ENCODE measurements around the gene CHRD. TPM values are rescaled to one million over a fixed set of nuclear protein-coding genes. Genes with fewer than 3 reads are reported as not detected.

The CHRD gene
- total RNA-seq, 2 experiments from 2014 or later: 0.22 TPM; not detected in 1

GRCh38 chr3:184372911-184373310, 6.9 kb upstream of the CHRD start:
- DNase-seq (no peak), ATAC-seq (ENCODE audit: poor library complexity) (no peak)
- Mint-ChIP-seq H3K4me3 (no peak overlapping the region), H3K27ac (no peak overlapping the region), H3K9me3 (no peaks in the 10 kb centered on the region), H3K27me3 (peaks cover 21% of the 10 kb centered on the region), H3K4me1 (ENCODE audit: low read depth) (peaks cover 6% of the 10 kb centered on the region), H3K36me3 (ENCODE audit: low read depth) (peaks cover 12% of the 10 kb centered on the region)
- peaks cover 2 to 20% of the 10 kb centered on the region in 2 experiments for H3K27me3 ChIP-seq (ENCODE audit: control insufficient read depth in 1 of 2, insufficient read depth in 2 of 2, low read length in 2 of 2)
- peaks cover 17% of the 10 kb centered on the region for H3K36me3 ChIP-seq (ENCODE audit: insufficient read depth, low read length)
- no peak for TF ChIP-seq CTCF (IDR thresholded peaks at IDR 0.05)
- H3K4me3 ChIP-seq (ENCODE audit: low read length): no peak overlapping the region
- POLR2A ChIA-PET: interaction anchor here (1.0 kb wide), 1 partner anchor 11 kb away, joined by 3 read pairs; no protein-coding TSS in a partner anchor
- CTCF ChIA-PET: interaction anchor here (1.9 kb wide), 1 partner anchor 142 kb away, joined by 14 read pairs; no protein-coding TSS in a partner anchor
- H3K27ac ChIP-seq (ENCODE audit: low read depth in 1 of 2, low read length in 2 of 2): no peak overlapping the region
- H3K9me3 ChIP-seq (ENCODE audit: control insufficient read depth in 1 of 2, insufficient read depth in 1 of 2, low read length in 2 of 2): no peaks in the 10 kb centered on the region
- intact Hi-C loops (cut with DNase I, micrococcal nuclease): loop anchor here in 1 of 2 experiments (2.0 to 5.0 kb wide), 2 partner anchors 139 to 168 kb away; no protein-coding TSS in a partner anchor
- peaks cover 5% of the 10 kb centered on the region for H3K4me1 ChIP-seq (ENCODE audit: insufficient read depth, low read length)

GRCh38 chr3:184373422-184373821, 6.4 kb upstream of the CHRD start:
- H3K4me1 ChIP-seq (ENCODE audit: insufficient read depth, low read length): peaks cover 5% of the 10 kb centered on the region
- intact Hi-C loops (cut with DNase I, micrococcal nuclease): loop anchor here in 1 of 2 experiments (2.0 to 5.0 kb wide), 2 partner anchors 139 to 167 kb away; no protein-coding TSS in a partner anchor

GRCh38 chr3:184375747-184376461, 4.0 kb upstream of the CHRD start:
- POLR2A ChIA-PET: no interaction called here
- H3K36me3 Mint-ChIP-seq (ENCODE audit: low read depth): no peaks in the 10 kb centered on the region
- H3K4me3 ChIP-seq (ENCODE audit: low read length): no peak overlapping the region
- peaks cover 40% of the 10 kb centered on the region for H3K27me3 Mint-ChIP-seq
- H3K27ac Mint-ChIP-seq: no peak overlapping the region
- H3K27me3 ChIP-seq (ENCODE audit: control insufficient read depth in 1 of 2, insufficient read depth in 2 of 2, low read length in 2 of 2): peaks cover 16 to 41% of the 10 kb centered on the region in 2 experiments
- H3K27ac ChIP-seq (ENCODE audit: low read depth in 1 of 2, low read length in 2 of 2): no peak overlapping the region
- H3K9me3 Mint-ChIP-seq: no peaks in the 10 kb centered on the region
- intact Hi-C loops (cut with DNase I, micrococcal nuclease): no loop called here
- CTCF ChIA-PET: no interaction called here
- H3K4me1 ChIP-seq (ENCODE audit: insufficient read depth, low read length): peaks cover 8% of the 10 kb centered on the region
- DNase-seq: no peak
- no peak for TF ChIP-seq CTCF (IDR thresholded peaks at IDR 0.05)
- no peaks in the 10 kb centered on the region for H3K9me3 ChIP-seq (ENCODE audit: control insufficient read depth in 1 of 2, insufficient read depth in 1 of 2, low read length in 2 of 2)
- no peaks in the 10 kb centered on the region for H3K36me3 ChIP-seq (ENCODE audit: insufficient read depth, low read length)
- H3K4me3 Mint-ChIP-seq: no peak overlapping the region
- ATAC-seq (ENCODE audit: poor library complexity): no peak
- peaks cover 8% of the 10 kb centered on the region for H3K4me1 Mint-ChIP-seq (ENCODE audit: low read depth)

More at GRCh38 chr3:184373422-184373821, 6.4 kb upstream of the CHRD start:
- ChIA-PET POLR2A (no interaction called here), CTCF (no interaction called here)
- DNase-seq (no peak), ATAC-seq (ENCODE audit: poor library complexity) (no peak)
- Mint-ChIP-seq H3K27me3 (peaks cover 26% of the 10 kb centered on the region), H3K27ac (no peak overlapping the region), H3K4me3 (no peak overlapping the region), H3K9me3 (no peaks in the 10 kb centered on the region), H3K36me3 (ENCODE audit: low read depth) (peaks cover 7% of the 10 kb centered on the region), H3K4me1 (ENCODE audit: low read depth) (peaks cover 6% of the 10 kb centered on the region)
- Histone ChIP-seq H3K27me3 (ENCODE audit: control insufficient read depth in 1 of 2, insufficient read depth in 2 of 2, low read length in 2 of 2) (peaks cover 5 to 26% of the 10 kb centered on the region in 2 experiments), H3K9me3 (ENCODE audit: control insufficient read depth in 1 of 2, insufficient read depth in 1 of 2, low read length in 2 of 2) (no peaks in the 10 kb centered on the region), H3K4me3 (ENCODE audit: low read length) (no peak overlapping the region), H3K27ac (ENCODE audit: low read depth in 1 of 2, low read length in 2 of 2) (no peak overlapping the region), H3K36me3 (ENCODE audit: insufficient read depth, low read length) (peaks cover 12% of the 10 kb centered on the region)
- TF ChIP-seq CTCF (IDR thresholded peaks at IDR 0.05): no peak
